GM19463 (cell line): ENCODE measurements around the gene PRND.
"Not testable (repeated sequence)": the region's sequence is repeated elsewhere in the genome, so short reads cannot be mapped to it uniquely, and the experiment has no call there.

Experiments used
- ATAC-seq: cut with Tn5 transposase; IDR thresholded peaks from one replicate; pipeline ENCODE4 v1.9.1; 2021; ENCODE audit warnings: mild to moderate bottlenecking, moderate library complexity; ENCODE audit not compliant: unreplicated experiment

The PRND gene

GRCh38 chr20:4736875-4737274 is 15.2 kb downstream of the PRND start:
- no peak for ATAC-seq

- ATAC-seq: no peak
Measured at GRCh38 chr20:4737857-4738627, 16.3 kb downstream of the PRND start.

DNA sequence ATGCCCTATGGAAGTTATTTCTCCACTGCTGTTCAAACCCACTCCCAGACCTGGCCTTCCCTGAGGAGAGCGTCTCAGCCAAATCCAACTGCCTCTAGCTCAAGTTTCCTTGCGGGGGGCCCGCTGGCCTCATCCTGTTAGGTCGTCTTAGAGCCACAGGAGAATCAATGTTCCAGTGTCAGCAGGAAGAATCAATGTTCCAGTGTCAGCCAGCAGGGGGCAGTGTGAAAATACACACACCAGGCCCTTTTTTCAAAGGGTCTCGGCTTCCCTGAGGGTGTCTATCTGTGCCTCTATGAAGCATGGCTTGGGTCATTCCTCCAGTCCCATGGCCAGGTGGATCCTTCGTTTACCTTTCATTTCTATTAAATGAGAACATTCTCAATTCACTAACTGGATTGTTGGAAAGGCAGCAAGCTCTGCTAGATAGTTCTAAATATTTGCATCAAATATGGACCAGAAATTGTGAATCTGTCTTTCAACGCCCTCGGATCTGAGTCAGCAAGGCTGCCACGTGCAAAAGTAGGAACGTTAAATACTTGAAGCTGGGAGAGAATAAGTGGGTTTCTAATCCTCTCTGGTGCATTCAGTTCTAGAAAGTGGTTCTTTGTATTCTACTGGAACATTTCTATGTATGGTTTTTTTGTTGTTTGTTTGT is 19.2 kb downstream of the PRND start:
- no peak for ATAC-seq

GRCh38 chr20:4748847-4749246 is 27.1 kb downstream of the PRND start:
- ATAC-seq: no peak

- ATAC-seq: no peak
Measured at GRCh38 chr20:4749326-4749725, 27.6 kb downstream of the PRND start.

GRCh38 chr20:4750381-4750780 is 28.7 kb downstream of the PRND start:
- ATAC-seq: no peak

- not testable (repeated sequence) for ATAC-seq
Measured at GRCh38 chr20:4759100-4759884, 37.6 kb downstream of the PRND start.

- no peak for ATAC-seq
Measured at GRCh38 chr20:4763261-4763660, 41.6 kb downstream of the PRND start.

GRCh38 chr20:4763723-4764510 is 42.2 kb downstream of the PRND start:
- no peak for ATAC-seq

DNA sequence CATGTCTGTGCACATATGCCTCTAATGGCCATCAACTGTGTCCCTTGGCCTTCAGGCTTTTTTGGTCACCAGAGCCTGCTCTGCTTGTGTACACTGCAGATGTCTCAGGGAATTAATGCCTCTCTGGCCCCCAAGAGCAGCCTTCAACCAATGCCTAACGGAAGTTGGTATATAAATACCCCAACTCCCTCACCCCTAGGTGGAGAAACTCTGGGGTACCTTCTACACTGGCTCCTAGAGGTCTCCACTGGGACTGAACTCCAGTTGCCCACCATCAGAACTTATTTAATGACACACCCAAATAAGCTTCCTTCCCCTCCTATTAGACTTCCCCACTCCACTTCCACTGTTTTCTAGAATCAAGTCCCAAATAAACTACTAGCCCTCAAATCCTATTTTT is 43.1 kb downstream of the PRND start:
- ATAC-seq: no peak

DNA sequence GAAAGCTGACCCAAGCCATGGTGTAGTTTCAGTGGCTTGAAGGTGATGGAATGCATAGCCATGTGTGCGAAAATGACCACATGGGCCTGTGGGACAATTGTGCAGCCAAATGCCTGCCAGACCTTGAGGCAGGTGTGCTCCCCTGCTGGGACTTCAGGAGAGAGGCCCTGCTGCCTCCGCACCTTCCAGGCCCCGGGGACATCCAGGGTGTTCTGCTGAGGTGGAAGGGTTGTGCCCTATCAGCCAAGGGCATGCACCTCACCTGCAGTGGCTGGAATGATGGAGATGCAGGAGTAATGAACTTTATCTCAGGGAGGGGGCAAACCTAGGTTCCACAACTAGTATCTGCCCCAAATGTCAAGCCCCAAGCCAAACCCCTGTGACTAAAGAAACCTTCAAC is 44.0 kb downstream of the PRND start:
- ATAC-seq: no peak

DNA sequence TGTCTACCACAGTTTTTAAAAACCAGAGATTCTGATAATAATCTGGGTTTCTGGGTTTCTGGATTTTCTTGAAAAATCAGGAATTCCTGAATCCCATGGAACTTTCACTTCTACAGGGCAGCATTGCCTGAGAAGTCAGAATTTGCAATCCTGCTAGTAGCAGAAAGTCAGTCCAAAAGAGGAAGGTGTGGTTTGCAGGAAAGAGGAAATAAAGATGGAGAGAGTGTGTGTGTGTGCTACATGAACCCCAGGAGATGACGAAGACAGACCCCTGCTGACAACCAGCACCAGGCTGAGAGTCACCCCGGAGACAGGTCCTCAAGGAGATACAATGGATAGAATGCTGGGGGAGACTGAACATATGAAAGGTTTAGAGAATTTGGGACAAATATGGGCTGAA is 44.9 kb downstream of the PRND start:
- ATAC-seq: no peak

DNA sequence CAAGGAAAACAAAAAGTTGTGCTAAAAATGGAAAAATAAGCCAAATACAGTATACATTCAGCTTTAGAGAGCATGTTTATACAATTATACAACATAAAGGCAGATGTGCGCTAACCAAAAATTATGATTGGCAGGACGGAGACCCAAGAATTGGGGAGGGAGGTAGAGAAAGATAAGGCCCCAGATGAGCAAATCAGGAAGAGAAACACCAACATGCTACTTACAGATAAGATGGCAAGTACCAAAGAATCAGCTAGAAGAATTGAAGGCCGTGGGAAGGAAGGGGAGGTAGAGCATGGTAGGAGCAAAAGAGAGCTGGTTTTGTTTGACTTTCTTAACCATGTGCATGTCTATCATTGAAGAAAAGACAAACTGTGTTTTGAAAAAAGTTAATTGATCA is 45.4 kb downstream of the PRND start:
- no peak for ATAC-seq

- no peak for ATAC-seq
Measured at GRCh38 chr20:4769328-4769727, 47.6 kb downstream of the PRND start.

GRCh38 chr20:4770026-4770425 is 48.3 kb downstream of the PRND start:
- no peak for ATAC-seq

DNA sequence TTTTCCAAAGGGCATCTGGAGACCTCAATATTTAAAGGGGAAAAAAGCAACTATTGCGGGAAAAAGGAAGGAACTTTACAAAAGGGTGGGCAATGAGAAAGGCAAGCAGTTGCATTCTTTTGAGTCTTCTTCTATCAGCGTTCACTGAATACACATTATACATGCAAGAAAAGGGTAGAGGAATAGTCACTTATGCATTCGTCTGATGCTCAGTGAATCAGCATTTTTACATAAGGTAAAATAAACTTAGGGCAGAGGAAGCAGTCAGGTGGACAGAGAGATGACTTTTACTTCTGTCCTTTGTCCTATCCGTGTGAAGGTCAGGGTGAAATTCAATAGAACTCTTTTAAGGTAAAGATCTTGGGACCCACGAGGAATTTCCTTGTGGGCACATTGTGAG is 49.3 kb downstream of the PRND start:
- ATAC-seq: no peak

- no peak for ATAC-seq
Measured at GRCh38 chr20:4772132-4772531, 50.4 kb downstream of the PRND start.

- ATAC-seq: not testable (repeated sequence)
Measured at GRCh38 chr20:4773014-4773413, 51.3 kb downstream of the PRND start.

DNA sequence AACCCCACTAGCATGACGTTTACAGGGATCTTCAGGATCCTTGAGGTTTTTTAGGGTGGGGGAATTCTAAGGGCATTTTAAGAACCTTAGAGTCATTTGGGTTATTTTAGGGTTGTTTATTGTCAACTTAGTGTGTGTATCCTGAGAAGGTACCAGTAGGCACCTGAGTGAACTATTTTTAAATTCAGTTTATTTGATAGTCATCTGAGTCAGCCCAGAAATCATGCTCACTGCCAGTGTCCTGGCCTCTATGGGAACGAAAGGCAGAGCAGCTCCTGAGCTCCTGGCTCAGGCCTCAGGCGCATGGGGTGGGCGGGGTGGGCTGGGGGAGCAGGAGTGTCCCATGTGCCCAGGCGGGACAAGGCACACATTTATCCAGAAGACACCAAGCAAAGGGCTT is 52.0 kb downstream of the PRND start:
- no peak for ATAC-seq

- no peak for ATAC-seq
Measured at GRCh38 chr20:4774207-4774606, 52.5 kb downstream of the PRND start.
